ENCODE results near the gene KCNE4.

- TF ChIP-seq EZH2 (IDR thresholded peaks at IDR 0.05; ENCODE audit: insufficient read depth, low read length) (no peak), CTCF (IDR thresholded peaks at IDR 0.05; ENCODE audit: insufficient read depth, low read depth, low read length) (no peak)
These were observed 50.5 kb downstream of the KCNE4 start for GRCh38 chr2:223102450-223102849.
